Measurements from ENCODE around the gene FRMD4A. TPM values are rescaled to one million over a fixed set of nuclear protein-coding genes. Genes with fewer than 3 reads are reported as not detected.

FRMD4A gene
- total RNA-seq, 2 donors from 2014 or later, result 1.5 to 2.1 TPM

DNA sequence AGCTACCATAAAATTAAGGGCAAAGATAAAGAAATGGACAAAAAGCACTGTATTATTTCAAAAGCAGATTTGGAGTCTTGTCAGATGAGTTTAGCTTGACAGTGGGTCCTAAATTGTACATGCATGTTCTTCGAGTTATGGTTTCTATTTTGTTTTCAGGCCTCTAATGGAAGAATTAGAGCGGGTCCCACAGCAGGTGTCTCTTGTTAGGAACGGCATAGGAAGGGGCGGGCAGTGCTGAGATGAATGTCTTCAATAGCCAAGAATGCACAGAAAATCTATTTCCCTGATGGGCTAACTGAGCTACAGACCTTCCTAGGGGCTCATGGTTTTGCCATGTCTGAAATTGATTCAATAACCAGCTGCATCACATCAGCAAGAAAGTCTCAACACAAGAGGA is 304.4 kb downstream of the FRMD4A start:
- H3K27me3 Mint-ChIP-seq, result peaks cover 31 to 68% of the 10 kb centered on the region in 2 donors
- no peak for DNase-seq (ENCODE audit: low spot score)
- H3K4me3 Mint-ChIP-seq, result no peak overlapping the region
- ATAC-seq, result no peak
- no peaks in the 10 kb centered on the region for H3K36me3 Mint-ChIP-seq
- no peak overlapping the region for H3K27ac Mint-ChIP-seq
- no peaks in the 10 kb centered on the region for H3K4me1 Mint-ChIP-seq (ENCODE audit: low read depth in 2 of 2)
- H3K9me3 Mint-ChIP-seq, result no peaks in the 10 kb centered on the region

DNA sequence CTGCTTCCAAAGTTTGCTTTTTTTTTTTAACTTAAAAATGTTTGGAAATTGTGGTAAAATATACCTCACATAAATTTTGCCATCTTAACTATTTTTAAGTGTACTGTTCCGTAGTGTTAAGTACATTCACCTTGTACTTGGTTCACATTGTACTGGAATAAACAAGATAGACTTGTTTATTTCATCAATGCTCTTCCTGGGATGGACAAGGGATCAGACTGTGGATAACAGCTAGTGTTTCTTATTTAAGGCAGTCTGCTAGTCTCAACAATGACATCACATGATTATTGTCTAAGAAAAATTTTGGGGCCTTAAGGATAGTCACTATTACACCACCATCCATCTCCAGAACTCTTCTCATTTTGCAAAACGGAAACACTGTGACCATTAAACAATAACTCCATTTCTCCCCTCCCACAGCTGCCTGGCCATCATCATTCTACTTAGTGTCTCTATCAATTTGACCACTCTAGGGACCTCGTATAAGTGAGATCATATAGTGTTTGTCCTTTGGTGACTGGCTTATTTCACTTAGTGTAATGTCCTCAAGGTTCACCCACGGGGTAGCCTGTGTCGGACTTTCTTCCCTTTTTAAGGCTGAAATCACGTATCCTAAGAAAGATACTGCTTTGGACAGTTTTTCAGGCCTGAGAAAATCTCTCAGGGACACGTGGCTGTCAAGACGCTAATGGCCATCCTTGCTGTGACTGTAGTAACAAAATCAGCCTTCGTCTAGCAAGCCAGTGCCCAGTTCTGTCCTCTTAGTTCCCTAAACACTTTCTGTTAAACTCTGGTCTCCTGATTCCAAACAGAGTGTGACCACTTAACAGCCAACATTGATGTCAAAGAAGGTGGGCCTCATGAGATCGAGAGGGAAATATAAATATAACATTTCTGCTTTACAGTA is 305.2 kb downstream of the FRMD4A start:
- H3K27me3 Mint-ChIP-seq, result peaks cover 27 to 68% of the 10 kb centered on the region in 2 donors
- H3K9me3 Mint-ChIP-seq, result no peaks in the 10 kb centered on the region
- DNase-seq (ENCODE audit: low spot score) (no peak), ATAC-seq (no peak)
- H3K36me3 Mint-ChIP-seq, result no peaks in the 10 kb centered on the region
- H3K4me3 Mint-ChIP-seq, result no peak overlapping the region
- H3K4me1 Mint-ChIP-seq (ENCODE audit: low read depth in 2 of 2), result no peaks in the 10 kb centered on the region
- no peak overlapping the region for H3K27ac Mint-ChIP-seq

DNA sequence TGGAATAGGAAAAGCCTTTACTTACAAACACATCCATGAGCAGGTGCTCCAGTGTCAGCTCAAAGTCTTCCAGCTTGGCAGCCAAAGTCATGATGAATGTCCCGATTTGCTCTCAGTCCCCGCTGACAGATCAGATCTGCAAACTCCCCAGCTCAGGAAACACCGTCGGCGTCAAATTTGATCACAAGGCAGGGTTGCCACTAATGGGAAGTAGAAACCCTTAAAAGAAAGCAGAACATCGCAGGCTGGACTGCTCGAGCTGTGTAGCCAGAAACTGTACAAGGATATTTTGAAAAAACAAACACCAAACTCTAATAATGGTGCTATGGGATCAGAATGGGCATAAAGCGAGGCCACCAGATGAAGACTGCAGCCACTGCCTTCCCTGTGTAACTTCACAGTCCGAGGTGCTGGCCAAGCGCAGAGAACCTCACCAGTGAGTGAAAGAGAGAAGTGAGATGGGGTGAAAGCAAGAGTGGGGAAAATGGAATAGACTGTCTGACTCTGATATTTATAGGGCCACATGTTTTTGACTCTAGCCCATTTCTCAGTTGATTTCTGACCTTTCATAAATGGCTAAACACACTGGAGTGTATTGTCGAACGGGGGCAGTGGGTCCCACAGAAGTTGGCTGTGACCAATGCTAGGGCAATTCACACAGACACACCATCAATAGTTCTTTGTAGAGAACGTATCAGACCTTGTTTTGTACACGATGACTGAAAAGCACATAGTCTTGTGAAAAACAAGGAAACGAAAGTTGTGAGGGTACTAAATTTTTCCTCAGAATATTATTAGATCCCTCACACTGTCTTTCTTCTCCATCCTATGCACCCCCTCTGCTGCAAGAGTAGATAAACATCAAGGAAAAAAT is 306.2 kb downstream of the FRMD4A start:
- no peaks in the 10 kb centered on the region for H3K9me3 Mint-ChIP-seq
- no peak overlapping the region for H3K27ac Mint-ChIP-seq

DNA sequence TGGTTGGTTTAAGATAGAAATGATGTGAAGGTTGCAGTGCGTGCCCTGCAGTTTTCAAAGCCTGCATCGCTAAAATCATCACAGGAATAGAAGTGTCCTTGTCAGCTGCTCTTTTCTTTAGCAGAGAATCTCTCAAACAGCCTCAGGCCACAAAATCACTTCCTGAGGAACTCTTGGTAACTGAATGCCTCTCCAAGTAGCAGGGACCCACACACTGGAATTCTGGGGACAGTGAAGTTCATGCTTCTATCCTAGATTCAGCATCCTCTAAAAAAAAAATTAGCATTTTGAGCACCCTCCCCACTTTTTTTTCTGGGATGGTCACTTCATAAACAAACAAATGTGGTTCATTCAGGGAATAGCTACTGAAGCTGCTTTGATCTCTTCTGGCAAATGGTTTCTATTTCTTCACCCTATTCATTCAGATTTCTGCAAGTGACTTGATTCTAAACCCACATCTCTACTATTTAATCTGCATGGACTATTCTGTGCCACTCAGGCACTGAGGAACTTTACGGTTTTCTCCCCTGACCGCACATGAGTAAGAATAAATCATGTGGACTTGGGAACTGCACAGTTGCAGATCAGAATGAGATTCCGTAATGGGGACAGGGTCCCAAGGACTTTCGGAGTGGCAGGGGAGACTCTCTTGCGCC is 306.9 kb downstream of the FRMD4A start:
- H3K4me1 Mint-ChIP-seq (ENCODE audit: low read depth in 2 of 2), result no peaks in the 10 kb centered on the region
- H3K4me3 Mint-ChIP-seq, result no peak overlapping the region
- DNase-seq (ENCODE audit: low spot score), result no peak
- peaks cover 31 to 56% of the 10 kb centered on the region in 2 donors for H3K27me3 Mint-ChIP-seq
- no peak overlapping the region for H3K27ac Mint-ChIP-seq
- peaks cover 3% of the 10 kb centered on the region for H3K9me3 Mint-ChIP-seq
- H3K36me3 Mint-ChIP-seq, result peaks cover 3% of the 10 kb centered on the region
- ATAC-seq, result no peak

More for the DNA sequence above, 306.2 kb downstream of the FRMD4A start:
- Mint-ChIP-seq H3K4me3 (no peak overlapping the region), H3K36me3 (no peaks in the 10 kb centered on the region), H3K27me3 (peaks cover 27 to 60% of the 10 kb centered on the region in 2 donors), H3K4me1 (ENCODE audit: low read depth in 2 of 2) (no peaks in the 10 kb centered on the region)
- peak in 1 of 2 donors; percentile 15 for ATAC-seq
- DNase-seq (ENCODE audit: low spot score), result no peak

DNA sequence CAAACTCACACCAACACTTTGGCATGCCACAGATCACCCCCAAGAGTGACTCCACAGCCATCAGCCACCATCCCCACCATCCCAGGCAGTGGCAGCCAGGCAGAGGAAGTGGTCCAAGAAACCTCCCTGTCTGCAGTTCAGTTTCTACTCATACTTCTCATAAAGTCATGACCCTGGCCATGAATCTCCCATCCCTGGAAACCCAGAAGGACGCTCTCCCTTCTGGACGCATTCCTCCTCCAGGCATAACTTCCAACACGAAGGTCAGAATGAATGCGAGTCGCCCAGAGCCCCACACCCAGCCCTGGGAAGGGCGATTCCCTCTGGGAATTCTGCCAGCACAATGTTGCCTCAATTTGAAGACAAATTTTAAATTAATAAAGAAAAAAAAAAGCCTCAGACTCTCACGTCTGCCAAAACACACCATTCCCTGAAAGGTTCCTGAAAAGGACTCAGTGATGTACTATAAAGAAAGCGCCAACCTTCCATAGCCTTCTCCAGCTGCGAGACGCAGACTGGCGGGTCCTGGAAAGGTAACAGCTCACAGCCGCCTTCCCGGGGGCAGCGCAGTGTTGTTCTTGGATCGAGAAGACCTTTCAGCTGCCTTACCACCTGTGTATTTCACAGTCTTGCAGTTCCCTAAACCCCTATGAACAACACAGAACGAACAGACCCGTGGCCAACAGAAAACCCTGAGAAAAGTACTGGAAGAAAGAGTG is 307.6 kb downstream of the FRMD4A start:
- Mint-ChIP-seq H3K4me3 (no peak overlapping the region), H3K27ac (no peak overlapping the region), H3K9me3 (peaks cover 8% of the 10 kb centered on the region), H3K4me1 (ENCODE audit: low read depth in 2 of 2) (no peaks in the 10 kb centered on the region), H3K27me3 (peaks cover 34 to 56% of the 10 kb centered on the region in 2 donors), H3K36me3 (peaks cover 10% of the 10 kb centered on the region)
- DNase-seq (ENCODE audit: low spot score), result no peak
- ATAC-seq, result no peak

DNA sequence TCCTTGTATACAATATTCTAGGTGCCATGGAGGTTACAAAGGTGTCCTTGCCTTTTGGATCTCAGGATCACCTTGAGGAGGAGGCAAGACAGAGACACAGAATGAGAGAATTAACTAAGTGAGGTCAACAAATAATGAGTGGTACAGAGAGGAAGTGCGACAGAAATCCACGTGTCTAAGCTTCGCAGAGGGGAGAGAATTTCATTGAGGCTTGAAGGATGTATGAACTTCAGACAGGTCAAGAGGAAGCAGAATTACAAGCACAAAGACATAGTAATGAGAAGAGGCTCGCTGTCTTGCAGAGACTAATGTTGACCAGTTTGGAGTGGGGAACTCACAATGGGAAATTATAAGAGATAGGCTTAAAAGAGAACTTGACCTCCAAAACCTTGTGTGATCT is 308.7 kb downstream of the FRMD4A start:
- Mint-ChIP-seq H3K9me3 (peaks cover 8% of the 10 kb centered on the region), H3K27ac (no peak overlapping the region), H3K4me3 (no peak overlapping the region), H3K36me3 (peaks cover 10% of the 10 kb centered on the region), H3K4me1 (ENCODE audit: low read depth in 2 of 2) (no peaks in the 10 kb centered on the region), H3K27me3 (peaks cover 35 to 52% of the 10 kb centered on the region in 2 donors)
- DNase-seq (ENCODE audit: low spot score), result no peak
- ATAC-seq, result no peak

DNA sequence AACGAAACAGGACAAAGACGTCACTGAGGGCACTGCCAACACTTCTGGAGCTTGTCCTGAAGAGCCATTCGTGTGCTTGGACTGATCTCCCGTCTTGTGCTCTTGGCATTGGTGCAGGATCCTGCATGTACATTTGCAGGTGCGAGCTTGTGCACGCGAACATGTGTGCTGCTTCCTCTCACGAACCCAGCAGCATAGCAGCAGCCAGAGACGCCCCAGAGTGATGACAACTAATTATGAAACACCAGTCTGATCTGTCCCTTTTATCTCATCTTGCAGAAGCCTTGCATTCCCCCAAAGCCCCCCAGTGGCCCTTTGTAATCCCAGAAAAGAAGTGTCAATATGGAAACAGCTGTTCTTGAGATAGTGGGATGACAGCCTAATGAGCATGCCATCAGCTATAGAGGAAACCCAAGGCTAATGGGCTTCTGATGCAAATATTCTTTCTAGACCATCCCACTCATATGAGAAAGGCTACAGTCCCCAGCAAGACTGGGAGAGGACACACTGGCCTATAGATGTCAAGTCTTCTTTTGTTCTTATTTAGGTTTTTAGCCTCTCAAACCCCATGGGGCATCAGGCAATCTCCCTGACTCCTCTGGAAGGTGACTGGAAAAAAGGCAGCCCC is 310.6 kb downstream of the FRMD4A start:
- peaks cover 43 to 44% of the 10 kb centered on the region in 2 donors for H3K27me3 Mint-ChIP-seq
- no peaks in the 10 kb centered on the region for H3K4me1 Mint-ChIP-seq (ENCODE audit: low read depth in 2 of 2)
- peaks cover 8% of the 10 kb centered on the region for H3K9me3 Mint-ChIP-seq
- DNase-seq (ENCODE audit: low spot score) (no peak), ATAC-seq (no peak)
- no peak overlapping the region for H3K27ac Mint-ChIP-seq
- peaks cover 10% of the 10 kb centered on the region for H3K36me3 Mint-ChIP-seq
- H3K4me3 Mint-ChIP-seq, result no peak overlapping the region

DNA sequence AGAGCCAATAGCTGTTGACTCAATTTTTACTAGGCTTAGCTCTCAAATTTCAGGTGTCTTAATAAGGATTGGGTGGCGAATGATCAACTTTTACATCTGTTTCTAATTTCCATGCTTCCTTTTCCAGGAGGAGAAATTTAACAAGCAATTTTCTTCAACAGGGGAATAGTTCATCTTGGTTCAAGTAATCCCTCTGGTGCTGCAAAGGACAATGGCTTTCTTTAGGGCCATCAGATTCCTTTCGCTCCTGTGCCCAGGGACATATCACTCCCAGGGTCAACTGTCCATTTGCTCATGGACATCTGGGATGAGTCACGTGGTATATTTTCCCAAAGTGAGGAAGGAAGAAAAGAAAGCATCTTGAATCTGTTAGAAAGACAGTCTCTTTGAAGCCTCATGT is 313.3 kb downstream of the FRMD4A start:
- no peak for DNase-seq (ENCODE audit: low spot score)
- H3K9me3 Mint-ChIP-seq, result peaks cover 8% of the 10 kb centered on the region
- peaks cover 10% of the 10 kb centered on the region for H3K36me3 Mint-ChIP-seq
- no peak for ATAC-seq
- H3K4me3 Mint-ChIP-seq, result no peak overlapping the region
- no peak overlapping the region for H3K27ac Mint-ChIP-seq
- peaks cover 20 to 28% of the 10 kb centered on the region in 2 donors for H3K27me3 Mint-ChIP-seq
- no peaks in the 10 kb centered on the region for H3K4me1 Mint-ChIP-seq (ENCODE audit: low read depth in 2 of 2)

DNA sequence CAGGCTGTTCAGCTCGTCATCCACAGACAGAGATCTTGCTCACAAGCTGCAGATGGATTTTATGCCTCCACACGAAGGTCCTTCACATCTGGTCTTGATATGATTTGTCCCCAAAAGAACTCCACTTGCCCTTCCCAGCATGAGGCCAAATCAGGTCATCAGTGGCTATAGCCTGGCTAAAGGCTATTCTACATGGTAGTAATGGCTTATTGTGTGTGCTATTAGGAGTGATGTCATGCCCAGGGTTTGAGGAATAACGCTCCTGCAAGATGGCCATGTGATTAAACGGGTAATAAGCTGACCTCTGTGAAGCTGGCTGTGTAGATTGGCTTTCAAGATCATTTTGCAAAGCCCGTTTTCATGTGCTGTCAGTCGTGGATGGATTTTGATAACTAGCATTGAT is 313.8 kb downstream of the FRMD4A start:
- Mint-ChIP-seq H3K27ac (no peak overlapping the region), H3K9me3 (peaks cover 8% of the 10 kb centered on the region), H3K27me3 (peaks cover 16 to 25% of the 10 kb centered on the region in 2 donors), H3K36me3 (peaks cover 10% of the 10 kb centered on the region), H3K4me1 (ENCODE audit: low read depth in 2 of 2) (no peaks in the 10 kb centered on the region), H3K4me3 (no peak overlapping the region)
- ATAC-seq (no peak), DNase-seq (ENCODE audit: low spot score) (no peak)

DNA sequence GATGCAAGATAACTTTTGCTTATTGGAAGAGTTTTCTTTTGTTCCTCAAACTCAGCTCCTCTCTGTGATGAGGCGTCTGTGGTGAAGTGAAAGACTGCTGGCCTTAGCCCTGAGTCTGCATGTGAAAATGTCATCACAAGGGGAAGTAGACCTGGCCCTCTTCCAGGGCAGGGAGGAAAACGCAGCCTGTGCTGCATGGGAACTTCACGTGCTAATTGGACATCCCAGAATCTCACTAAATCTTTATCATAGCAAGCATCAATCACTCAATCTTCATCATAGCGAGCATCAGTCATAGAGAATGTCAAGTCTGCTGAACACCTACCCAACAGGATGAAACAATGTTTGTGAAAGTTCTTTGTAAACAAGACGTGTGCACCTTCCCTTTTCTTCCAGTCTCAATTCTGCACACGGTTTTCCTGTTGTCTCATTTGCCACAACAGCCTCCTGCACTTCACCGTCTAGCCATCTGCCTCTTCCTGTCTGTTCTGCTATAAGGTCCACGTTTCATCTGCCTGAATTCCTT is 314.6 kb downstream of the FRMD4A start:
- no peak overlapping the region for H3K4me3 Mint-ChIP-seq

DNA sequence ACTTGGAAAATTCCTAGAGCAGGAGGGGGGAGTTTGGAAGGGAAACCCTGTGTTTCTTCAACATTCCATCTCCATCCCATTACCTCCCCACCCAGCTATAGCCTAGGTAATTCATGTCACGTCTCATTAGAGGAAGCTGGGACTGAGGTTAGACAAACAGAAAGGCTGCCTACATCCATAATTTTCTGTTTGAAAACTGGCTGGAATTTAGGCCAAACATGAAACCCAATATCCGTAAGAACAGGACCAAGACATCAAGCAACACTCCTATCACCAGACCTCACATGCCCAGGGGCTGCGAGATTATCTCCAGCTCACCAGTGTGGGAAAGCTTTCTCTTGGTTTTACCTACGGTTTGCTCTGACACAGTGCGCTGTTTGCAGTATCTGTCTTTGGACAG is 316.3 kb downstream of the FRMD4A start:
- peaks cover 8% of the 10 kb centered on the region for H3K9me3 Mint-ChIP-seq
- peaks cover 10% of the 10 kb centered on the region for H3K36me3 Mint-ChIP-seq
- H3K4me1 Mint-ChIP-seq (ENCODE audit: low read depth in 2 of 2), result peaks cover 10% of the 10 kb centered on the region in 2 donors
- ATAC-seq (no peak), DNase-seq (ENCODE audit: low spot score) (no peak)
- no peak overlapping the region for H3K27ac Mint-ChIP-seq
- H3K27me3 Mint-ChIP-seq, result peaks cover 35 to 36% of the 10 kb centered on the region in 2 donors
- H3K4me3 Mint-ChIP-seq, result no peak overlapping the region

More for the DNA sequence above, 314.6 kb downstream of the FRMD4A start:
- H3K27me3 Mint-ChIP-seq, result peaks cover 21 to 32% of the 10 kb centered on the region in 2 donors
- H3K4me1 Mint-ChIP-seq (ENCODE audit: low read depth in 2 of 2), result no peaks in the 10 kb centered on the region
- ATAC-seq (no peak), DNase-seq (ENCODE audit: low spot score) (no peak)
- H3K36me3 Mint-ChIP-seq, result peaks cover 10% of the 10 kb centered on the region
- H3K9me3 Mint-ChIP-seq, result peaks cover 8% of the 10 kb centered on the region
- H3K27ac Mint-ChIP-seq, result no peak overlapping the region

DNA sequence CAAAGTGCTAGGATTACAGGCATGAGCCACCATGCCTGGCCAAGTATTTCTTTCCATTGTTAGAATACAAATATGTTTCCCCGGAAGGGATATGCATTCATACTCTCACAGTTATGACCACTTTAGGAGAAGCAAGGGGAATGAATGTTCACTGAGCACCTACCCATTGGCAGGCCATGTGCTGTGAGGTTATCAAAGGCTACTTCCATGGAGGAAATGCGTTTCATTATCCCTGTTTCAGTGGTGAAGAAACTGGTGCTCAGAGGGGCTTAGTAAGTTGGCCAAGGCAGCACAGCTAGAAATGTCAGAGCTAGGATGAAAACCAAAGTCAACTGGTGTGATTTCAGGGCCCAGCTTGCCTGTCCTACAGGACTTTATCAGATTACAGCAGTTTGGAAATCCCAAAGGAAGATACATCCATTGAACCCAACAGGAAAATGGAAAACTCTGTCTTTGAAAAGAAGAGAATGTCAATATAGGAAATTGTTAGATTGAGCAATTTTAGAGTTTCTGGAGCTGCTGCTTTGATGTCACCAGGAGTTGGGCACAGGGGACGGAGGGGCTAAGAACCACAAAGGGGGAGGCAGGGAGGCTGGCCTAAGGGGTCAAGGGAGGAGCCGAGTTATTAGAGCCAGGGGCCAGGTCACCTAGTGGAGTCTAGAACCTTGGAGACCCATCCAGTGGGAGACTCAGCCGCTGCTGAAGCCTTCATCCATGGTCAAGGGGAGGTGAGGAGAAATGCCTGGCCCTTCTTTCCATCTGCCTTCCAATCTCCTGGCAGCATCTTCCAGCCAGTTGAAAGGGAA is 319.8 kb downstream of the FRMD4A start:
- no peak for DNase-seq (ENCODE audit: low spot score)
- Mint-ChIP-seq H3K36me3 (no peaks in the 10 kb centered on the region), H3K4me1 (ENCODE audit: low read depth in 2 of 2) (peaks cover 20 to 22% of the 10 kb centered on the region in 2 donors), H3K27ac (no peak overlapping the region), H3K4me3 (no peak overlapping the region), H3K9me3 (no peaks in the 10 kb centered on the region), H3K27me3 (peaks cover 30 to 40% of the 10 kb centered on the region in 2 donors)
- ATAC-seq, result no peak
